Measurements from ENCODE around the gene SGTA.

Gene SGTA

DNA sequence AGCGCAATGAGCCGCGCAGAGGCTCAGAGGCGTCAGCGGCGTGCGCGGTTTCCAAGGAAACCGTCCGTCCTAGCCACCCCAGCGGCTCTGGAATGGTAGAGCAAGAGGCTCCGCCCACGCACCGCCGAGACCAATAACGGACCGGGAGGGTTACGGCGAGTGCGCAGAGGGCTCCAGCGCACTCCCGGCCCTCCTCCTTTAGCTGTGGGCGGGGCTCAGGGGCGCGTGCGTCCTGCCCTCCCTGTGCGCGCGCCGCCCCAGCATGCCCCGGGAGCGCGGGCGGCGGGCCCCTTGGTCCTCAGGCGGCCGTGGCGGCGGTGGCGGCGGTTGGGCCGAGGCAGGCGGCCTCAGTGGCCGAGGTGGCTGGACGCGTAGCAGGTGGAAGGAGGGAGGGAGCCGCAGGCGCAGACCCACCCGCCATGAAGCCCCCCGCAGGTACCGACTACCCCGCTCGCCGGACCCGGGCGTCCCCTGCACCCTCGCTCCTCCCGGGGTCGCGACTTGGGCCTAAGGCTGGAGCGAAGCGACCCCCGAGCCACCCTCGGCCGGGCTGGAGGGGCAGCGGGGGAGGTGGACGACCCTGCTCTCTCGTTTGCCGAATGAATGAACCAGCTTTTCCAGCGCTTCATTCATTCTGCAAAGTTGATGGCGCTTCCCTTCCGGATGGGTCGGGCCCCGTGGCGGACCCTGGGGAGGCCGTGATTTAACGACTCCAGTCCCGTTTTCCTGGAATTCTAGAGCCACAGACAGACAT lies 2.3 kb upstream of the SGTA start, which contains the start of gene THOP1:
THOP1 (plus strand) TSS at position 260 of the 754 bp plus-strand sequence; CDS start at position 420, 160 bp downstream.
- TF ChIP-seq, protein P1, sequence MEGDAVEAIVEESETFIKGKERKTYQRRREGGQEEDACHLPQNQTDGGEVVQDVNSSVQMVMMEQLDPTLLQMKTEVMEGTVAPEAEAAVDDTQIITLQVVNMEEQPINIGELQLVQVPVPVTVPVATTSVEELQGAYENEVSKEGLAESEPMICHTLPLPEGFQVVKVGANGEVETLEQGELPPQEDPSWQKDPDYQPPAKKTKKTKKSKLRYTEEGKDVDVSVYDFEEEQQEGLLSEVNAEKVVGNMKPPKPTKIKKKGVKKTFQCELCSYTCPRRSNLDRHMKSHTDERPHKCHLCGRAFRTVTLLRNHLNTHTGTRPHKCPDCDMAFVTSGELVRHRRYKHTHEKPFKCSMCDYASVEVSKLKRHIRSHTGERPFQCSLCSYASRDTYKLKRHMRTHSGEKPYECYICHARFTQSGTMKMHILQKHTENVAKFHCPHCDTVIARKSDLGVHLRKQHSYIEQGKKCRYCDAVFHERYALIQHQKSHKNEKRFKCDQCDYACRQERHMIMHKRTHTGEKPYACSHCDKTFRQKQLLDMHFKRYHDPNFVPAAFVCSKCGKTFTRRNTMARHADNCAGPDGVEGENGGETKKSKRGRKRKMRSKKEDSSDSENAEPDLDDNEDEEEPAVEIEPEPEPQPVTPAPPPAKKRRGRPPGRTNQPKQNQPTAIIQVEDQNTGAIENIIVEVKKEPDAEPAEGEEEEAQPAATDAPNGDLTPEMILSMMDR (IDR thresholded peaks at IDR 0.05): no peak
- peak within 1 kb of the TSS; percentile 75 for H3K4me3 ChIP-seq (ENCODE audit: low read depth, low read length)
- H2AFZ ChIP-seq: peak within 1 kb of the TSS; percentile 96
- peak within 1 kb of the TSS; percentile 77 for H3K27ac ChIP-seq
- H3K4me2 ChIP-seq (ENCODE audit: low read length): peak within 1 kb of the TSS; percentile 98
- peaks cover 30% of the 10 kb centered on the region for H3K79me2 ChIP-seq
- peak within 1 kb of the TSS; percentile 79 for H3K9ac ChIP-seq
- H3K36me3 ChIP-seq (ENCODE audit: control insufficient read depth, insufficient read depth, low read length): no peaks in the 10 kb centered on the region
- peaks cover 8% of the 10 kb centered on the region for H3K4me1 ChIP-seq
- no peaks in the 10 kb centered on the region for H3K27me3 ChIP-seq (ENCODE audit: control insufficient read depth, insufficient read depth, low read length)
- no peaks in the 10 kb centered on the region for H3K9me3 ChIP-seq (ENCODE audit: control insufficient read depth, low read length)

DNA sequence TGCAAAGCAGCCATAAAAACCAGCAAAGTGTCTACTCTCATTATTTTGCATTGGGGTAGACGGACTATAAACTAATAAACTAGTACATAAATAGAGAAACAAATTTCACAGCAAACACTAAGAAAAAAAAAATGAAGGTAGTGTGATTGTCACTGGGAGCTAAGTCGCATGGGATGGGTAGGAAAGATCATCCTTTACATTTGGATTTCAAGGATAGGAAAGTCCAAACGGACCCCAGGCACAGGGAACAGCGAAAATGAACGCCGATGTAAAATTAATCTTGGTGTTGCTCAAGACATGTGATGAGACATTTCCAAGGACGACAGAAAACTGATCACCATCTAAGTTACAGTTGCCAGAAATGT lies 690 bp upstream of the SGTA start:
- TF ChIP-seq, protein P1 (IDR thresholded peaks at IDR 0.05): no peak
- Histone ChIP-seq H3K9me3 (ENCODE audit: control insufficient read depth, low read length) (no peaks in the 10 kb centered on the region), H3K79me2 (peaks cover 47% of the 10 kb centered on the region), H3K4me1 (peaks cover 8% of the 10 kb centered on the region), H3K4me2 (ENCODE audit: low read length) (peak overlapping the region; percentile 69), H3K4me3 (ENCODE audit: low read depth, low read length) (peak overlapping the region; percentile 86), H3K27me3 (ENCODE audit: control insufficient read depth, insufficient read depth, low read length) (no peaks in the 10 kb centered on the region), H3K36me3 (ENCODE audit: control insufficient read depth, insufficient read depth, low read length) (no peaks in the 10 kb centered on the region), H2AFZ (peak overlapping the region; percentile 61), H3K27ac (peak overlapping the region; percentile 62), H3K9ac (no peak overlapping the region)

DNA sequence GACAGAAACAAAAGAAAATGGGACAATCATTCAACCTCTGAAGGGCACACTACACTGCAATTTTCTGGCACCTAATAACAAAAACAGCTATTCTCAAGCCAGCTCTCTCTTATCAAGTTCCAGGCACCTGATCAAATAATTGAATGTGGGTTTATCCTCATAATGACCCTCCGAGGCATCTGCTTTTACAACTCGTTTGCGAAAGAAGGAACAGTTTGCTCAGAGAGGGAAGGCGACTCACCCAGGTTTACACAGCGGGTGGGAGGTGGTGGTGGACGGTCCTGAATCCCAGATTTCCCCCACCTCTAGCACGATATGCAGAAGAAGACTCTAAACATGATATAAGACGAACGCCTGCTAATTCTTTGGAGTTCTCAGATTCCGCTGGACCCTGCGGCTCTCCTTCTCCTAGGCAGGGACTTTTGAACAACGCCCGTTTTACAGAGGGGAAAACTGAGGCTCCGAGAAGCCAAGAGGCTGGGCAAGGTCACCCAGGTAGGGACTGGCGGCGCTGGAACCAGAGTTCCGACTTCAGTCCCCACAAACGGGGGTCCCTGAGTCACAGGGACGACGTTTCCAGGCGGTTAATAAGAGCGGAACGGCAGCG lies 641 bp downstream of the SGTA start:
- peak overlapping the region; percentile 86 for H3K4me3 ChIP-seq (ENCODE audit: low read depth, low read length)
- peaks cover 56% of the 10 kb centered on the region for H3K79me2 ChIP-seq
- H3K27me3 ChIP-seq (ENCODE audit: control insufficient read depth, insufficient read depth, low read length): no peaks in the 10 kb centered on the region
- no peaks in the 10 kb centered on the region for H3K9me3 ChIP-seq (ENCODE audit: control insufficient read depth, low read length)
- H2AFZ ChIP-seq: peak overlapping the region; percentile 86
- peak overlapping the region; percentile 71 for H3K27ac ChIP-seq
- H3K36me3 ChIP-seq (ENCODE audit: control insufficient read depth, insufficient read depth, low read length): no peaks in the 10 kb centered on the region
- H3K4me2 ChIP-seq (ENCODE audit: low read length): peak overlapping the region; percentile 91
- TF ChIP-seq, protein P1 (IDR thresholded peaks at IDR 0.05): no peak
- peak overlapping the region; percentile 13 for H3K9ac ChIP-seq
- H3K4me1 ChIP-seq: peaks cover 8% of the 10 kb centered on the region

DNA sequence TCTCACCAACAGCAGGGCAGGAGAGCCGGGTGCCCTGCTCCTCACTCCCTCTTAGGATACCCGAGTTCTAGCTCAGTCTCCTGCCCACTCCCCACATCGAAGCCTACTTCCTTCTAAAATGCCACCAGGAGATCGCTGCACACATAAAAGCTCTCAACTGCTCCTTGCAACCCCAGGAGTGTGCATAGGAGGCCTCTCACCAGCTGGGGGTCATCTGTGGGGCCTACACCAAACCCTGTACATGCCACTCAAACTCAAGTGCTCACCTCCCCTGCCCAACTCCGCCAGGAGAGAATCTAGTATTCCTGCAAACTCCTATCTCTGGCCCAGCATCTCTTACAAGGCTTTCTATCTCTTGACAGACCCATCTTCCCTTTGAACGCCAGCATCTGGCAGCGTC lies 2.8 kb downstream of the SGTA start:
- Histone ChIP-seq H3K27ac (no peak overlapping the region), H3K9me3 (ENCODE audit: control insufficient read depth, low read length) (no peaks in the 10 kb centered on the region), H3K27me3 (ENCODE audit: control insufficient read depth, insufficient read depth, low read length) (no peaks in the 10 kb centered on the region), H3K4me3 (ENCODE audit: low read depth, low read length) (no peak overlapping the region), H3K4me2 (ENCODE audit: low read length) (no peak overlapping the region), H2AFZ (no peak overlapping the region), H3K4me1 (peaks cover 8% of the 10 kb centered on the region), H3K9ac (no peak overlapping the region), H3K36me3 (ENCODE audit: control insufficient read depth, insufficient read depth, low read length) (no peaks in the 10 kb centered on the region), H3K79me2 (peaks cover 76% of the 10 kb centered on the region)
- TF ChIP-seq, protein P1 (IDR thresholded peaks at IDR 0.05): no peak
